GM18867 (cell line): Measurements from ENCODE around the gene PSENEN.

Experiments
- ATAC-seq: cut with Tn5 transposase; IDR thresholded peaks from one replicate; pipeline ENCODE4 v1.9.1; 2021; ENCODE audit warnings: mild to moderate bottlenecking, moderate library complexity; ENCODE audit not compliant: unreplicated experiment

PSENEN gene

DNA sequence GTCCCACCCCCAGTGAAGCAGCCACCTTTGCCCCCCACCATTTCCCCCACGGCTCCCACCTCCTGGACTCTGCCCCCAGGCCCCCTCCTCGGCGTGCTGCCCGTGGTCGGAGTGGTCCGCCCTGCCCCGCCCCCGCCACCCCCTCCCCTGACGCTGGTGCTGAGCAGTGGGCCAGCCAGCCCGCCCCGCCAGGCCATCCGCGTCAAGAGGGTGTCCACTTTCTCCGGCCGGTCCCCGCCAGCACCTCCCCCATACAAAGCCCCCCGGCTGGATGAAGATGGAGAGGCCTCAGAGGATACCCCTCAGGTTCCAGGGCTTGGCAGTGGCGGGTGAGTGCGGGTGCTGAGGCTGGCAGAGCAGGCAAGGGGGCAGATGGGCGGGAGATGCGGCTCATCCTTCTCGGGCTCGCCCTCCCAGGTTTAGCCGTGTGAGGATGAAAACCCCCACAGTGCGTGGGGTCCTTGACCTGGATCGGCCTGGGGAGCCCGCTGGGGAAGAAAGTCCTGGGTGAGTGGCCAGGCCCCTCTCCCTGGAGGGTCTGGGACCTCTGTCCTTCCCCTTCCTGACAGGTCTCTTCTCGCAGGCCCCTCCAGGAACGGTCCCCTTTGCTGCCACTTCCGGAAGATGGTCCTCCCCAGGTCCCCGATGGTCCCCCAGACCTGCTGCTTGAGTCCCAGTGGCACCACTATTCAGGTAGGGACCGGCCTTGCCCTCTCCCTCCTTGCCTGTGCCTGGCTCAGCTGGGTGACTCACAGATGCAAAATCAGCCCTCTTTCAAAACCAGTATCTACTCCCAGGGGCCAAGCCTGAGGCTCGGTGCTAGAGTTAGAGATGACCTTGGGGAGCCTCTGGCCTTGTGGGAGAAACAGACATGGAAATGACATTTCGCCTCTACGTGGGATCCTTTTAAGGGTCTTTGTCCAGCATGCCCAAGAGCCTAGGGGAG lies 12.0 kb upstream of the PSENEN start:
- no peak for ATAC-seq

DNA sequence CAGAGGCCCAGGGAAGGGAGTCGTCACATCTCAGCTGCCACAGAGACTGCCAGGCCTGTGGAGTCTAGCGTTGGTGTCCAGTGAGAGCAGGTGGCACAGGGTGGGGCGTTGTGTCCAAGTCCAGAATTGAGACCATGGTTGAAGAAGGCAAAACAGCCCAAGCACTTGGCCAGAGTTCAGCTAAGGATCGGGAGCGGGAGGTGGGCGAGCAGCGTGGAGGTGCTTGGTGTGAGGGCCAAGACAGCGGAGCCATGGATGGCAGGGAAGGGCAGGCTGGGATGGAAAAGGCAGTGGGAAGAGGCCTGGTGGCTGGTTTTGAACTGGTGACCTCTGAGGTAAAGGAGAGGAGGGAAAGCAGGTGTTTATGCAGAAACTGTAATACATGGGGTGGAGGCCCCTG lies 11.2 kb upstream of the PSENEN start:
- ATAC-seq: no peak

DNA sequence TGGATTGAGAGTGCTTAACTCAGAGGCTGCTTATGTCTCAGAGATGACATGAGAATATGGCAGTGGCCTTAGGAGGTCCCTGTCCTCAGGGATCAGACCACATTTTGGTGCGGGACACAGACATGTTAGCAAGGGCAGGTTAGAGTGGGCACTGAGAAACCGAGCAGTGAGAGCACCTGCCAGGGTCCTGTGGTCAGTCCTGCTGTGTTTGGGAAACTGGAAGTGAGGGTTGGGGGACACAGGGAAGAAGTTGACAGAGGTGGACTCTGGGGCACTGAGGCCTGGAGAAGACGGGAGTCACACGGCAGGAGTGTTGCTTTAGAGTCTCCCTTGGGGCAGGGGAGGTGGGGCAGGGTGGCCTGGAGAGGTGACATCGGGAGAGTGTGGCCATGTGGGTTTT lies 10.6 kb upstream of the PSENEN start:
- no peak for ATAC-seq

DNA sequence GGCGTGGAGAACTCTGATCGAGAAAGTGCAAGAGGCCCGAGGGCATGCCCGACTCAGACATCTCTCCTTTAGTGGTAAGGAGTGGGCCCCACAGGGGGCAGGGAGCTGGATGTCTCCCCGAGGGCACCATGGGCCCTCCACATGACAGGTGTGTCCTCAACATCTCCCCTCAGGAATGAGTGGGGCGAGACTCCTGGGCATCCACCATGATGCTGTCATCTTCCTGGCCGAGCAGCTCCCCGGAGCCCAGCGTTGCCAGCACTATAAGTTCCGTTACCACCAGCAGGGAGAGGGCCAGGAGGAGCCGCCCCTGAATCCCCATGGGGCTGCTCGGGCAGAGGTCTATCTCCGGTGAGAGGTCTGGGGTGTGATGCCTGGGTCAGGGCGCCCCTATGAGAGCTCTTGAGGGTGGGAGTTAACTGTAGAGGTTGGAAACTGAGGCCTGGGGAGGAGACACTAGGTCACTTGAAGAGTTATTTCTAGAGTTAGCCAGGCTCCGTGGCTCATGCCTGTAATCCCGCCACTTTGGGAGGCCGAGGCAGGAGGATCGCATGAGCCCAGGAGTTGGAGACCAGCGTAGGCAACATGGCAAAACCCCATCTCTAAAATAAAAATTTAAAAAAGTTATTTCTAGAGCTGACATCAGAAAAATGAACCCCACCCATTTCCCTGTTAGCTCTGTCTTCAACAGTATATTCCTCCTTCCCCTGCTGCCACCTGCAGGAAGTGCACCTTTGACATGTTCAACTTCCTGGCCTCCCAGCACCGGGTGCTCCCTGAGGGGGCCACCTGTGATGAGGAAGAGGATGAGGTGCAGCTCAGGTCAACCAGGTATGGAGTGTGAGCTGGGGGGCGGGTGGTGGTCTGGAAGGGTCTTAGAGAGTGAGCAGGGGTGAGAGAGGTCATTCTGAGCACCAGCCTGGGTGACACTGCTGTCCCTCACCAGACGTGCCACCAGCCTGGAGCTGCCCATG lies 8.3 kb upstream of the PSENEN start:
- no peak for ATAC-seq

DNA sequence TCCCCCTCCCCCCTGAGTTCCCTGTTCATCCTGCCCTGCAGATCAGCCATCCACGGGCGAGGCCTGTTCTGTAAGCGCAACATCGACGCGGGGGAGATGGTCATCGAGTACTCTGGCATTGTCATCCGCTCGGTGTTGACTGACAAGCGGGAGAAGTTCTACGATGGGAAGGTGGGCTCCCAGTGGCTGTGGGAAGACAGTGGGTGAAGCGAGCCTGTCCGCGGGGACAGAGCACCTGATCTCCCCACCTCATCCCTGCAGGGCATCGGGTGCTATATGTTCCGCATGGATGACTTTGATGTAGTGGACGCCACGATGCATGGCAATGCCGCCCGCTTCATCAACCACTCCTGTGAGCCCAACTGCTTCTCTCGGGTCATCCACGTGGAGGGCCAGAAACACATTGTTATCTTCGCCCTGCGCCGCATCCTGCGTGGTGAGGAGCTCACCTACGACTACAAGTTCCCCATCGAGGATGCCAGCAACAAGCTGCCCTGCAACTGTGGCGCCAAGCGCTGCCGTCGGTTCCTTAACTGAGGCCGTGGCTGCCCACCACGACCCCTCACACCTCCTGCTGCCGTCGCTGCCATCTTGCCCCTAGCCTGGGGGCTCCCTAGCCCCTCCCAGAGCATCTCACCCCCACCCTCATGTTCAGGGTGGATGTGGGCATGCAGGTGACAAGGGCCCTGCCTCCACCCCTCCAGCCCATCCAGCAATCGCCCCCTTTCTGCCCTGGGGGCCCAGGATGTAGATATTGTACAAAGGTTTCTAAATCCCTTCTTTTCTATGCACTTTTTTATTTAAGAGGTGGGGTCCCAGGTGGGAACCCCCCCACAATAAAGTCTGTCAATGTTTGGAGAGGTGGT lies 7.2 kb upstream of the PSENEN start:
- ATAC-seq: no peak

DNA sequence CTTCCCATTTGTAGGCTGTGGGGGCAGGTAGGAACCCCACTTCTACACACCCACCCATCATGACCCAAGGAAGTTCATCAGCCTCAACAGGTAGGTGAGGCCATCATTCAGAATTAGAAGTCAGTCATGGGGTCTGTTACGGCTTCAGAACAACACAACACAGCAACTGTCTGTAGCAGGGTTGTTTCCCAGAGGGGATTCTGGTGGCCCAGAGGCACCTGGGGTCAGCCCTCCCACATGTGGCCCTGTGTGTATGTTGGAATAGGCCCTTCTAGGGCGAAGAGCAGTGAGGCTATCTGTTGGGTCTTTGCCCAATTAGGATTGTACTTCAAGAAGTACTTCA lies 6.6 kb upstream of the PSENEN start:
- ATAC-seq: no peak

DNA sequence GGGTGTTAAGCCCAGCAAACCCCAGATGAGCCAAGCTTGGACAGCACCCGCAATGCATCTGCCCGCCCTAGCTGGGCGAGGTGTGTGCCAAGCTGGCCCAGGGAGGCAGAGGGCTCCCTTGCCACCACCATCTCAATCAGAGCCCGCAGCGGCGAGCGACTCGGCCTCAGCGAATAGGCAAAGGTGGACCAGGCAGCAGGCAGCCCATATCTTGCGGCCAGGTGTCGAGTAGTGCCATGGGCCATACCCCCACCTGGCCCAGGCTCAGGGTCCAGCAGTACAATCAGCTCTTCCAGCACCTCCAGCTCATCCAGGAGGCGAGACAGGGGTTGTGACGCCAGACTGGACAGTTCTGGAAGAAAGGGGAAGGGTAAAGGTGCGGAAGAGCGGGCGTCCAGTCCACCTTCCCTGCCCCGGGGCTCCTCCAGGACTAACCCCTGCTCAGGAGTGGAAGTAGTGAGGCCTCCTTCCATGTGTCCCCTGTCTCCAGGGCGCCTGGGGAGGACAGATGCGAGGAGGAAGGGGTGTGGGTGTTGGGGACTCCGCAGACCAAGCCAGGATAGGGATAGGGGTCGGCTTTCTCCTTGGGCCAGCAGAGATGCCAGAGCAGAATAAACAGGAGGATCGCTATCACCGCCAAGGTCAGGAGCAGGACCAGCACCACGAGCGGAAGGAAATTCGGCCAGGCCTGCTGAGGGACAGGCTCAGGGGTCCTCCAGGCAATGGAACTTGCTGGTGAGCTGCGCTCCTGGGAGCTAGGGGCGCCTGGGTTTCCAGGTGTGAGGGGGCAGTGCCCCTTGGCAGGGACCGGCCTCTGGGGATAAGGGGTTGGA lies 6.0 kb upstream of the PSENEN start:
- no peak for ATAC-seq

DNA sequence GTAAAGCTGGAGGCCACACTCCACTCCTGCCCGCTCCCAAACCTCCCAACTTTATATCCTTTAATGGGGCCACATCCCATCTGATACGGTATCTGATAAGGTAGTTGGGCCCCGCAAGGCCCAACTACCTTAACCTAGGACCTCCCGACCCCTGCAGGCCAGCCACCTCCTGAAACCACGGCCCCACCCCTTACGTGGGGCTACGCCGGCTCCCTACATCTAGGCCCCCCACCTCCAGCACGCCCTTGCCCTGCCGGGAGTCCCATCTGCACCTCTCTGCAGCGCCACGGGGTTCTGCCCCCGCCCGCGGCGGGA lies 5.4 kb upstream of the PSENEN start:
- no peak for ATAC-seq

DNA sequence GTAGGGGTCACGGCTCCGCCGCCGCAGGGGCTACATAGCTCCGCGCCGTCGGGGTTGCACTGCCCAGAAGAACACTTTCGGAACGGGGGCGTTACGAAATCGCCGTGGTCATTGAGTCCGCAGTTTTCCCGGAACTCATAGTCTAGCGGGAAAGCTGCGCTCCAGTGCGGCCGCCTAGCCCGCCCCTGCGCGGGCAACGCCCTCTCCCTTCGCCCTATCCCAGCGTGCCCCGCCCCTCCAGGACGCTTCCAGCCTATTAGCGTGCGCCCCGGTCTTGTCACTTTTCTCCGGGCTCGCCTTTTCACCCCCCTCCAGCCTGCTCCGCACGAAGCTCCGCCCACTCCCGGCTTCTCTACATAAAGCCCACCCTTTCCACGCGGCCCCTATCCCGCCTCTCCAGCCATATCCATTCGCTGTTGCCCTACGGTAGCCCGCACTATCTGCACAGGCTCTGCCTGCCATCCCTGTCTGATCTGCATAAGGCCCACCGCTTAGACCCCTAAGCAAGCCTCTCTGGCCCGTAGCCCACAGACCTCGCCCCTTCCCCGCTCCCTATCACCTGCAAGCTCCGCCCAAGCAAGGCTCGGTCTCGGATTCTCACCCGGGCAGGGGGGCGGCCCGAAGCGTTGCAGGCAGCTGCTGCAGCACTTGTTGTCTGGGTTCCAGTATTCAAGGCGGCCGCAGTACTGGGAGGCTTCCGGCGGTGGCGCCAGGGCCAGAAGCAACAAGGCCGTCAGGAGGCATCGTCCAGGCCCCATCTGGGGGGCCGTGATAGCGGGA lies 4.8 kb upstream of the PSENEN start:
- ATAC-seq: peak; percentile 50

DNA sequence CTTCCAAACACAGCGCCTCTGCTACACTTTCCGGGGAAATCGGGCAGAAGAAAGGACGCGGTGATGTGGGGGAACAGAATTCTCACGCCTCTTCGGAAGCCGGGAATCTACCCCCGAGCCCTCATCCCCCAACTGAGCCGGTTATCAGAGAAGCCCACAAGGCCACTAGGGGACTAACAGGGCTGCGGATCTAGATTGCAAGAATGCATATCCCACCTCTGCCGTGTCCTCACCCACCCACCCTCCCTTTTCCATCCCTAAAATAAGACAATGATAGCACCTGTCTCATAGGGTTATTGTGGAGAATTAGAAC lies 4.3 kb upstream of the PSENEN start:
- no peak for ATAC-seq

DNA sequence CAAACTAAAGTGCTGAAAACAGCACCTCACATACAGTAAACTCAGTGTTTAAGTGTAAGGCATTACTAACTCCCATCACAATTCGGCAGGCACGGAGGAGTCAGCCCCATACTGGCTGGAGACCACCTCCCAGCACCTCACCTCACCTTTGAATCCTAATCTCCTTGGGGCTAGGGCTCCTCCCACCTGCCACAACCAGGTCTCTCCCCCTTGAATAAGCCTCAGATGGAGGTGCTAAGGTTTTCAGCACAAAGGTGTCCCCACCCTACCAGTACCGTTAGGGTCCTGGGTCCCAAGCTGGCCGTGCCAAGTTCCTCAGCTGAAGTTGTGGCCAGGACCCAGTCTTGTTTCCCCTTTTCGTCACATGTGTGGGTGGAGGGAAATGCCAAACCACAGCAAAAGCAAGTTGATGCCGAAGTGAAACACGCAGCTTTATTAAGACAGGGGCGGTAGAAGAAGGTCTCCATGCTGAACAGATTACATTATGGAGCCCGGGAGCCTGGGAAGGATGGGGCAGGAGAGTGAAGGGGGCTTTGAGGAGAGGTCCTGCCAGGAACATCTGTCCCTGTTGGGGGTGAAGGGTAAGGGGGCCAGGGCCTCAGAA lies 3.2 kb upstream of the PSENEN start, which contains the start of gene IGFLR1:
TSS of gene IGFLR1 (minus strand) at position 332 of the 604 bp plus-strand sequence. CDS start 1,272 bp downstream, outside the sequence.
- ATAC-seq: no peak

DNA sequence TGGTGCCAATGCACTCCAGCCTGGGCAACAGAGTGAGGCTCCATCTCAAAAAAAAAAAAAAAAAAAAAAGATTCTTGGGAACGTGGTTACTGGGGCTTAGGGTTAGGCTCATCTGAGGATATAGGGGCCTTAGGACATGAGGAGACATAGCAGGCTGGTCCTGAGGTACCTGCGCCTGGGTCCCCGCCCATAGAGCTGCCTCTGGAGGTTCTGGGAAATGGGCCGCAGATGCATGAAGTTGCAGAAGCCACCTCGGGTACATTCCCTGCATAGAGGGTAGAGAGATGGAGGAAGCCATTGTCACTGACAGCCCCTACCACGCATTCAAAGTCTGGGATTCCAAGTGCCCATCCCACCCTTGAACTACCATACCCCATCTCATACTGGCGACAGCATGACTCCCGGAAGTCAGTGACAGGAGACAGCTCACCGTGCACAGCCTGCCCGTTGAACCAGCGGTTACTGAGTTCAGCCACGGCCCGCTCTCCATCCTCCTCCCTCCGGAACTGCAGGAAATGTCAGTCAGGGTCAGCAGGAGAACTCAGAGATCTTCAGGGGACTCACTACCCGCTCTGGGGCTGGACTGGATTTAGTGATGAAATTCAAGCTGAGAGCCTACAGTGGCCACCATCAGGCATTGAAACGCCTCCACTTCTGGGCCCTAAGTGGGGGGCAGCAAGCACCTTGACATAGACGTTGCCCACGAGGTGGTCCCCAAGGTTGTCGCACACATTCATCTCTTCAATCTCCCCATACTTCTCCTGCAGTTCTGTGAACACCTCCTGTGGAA lies 1.6 kb upstream of the PSENEN start:
- no peak for ATAC-seq

DNA sequence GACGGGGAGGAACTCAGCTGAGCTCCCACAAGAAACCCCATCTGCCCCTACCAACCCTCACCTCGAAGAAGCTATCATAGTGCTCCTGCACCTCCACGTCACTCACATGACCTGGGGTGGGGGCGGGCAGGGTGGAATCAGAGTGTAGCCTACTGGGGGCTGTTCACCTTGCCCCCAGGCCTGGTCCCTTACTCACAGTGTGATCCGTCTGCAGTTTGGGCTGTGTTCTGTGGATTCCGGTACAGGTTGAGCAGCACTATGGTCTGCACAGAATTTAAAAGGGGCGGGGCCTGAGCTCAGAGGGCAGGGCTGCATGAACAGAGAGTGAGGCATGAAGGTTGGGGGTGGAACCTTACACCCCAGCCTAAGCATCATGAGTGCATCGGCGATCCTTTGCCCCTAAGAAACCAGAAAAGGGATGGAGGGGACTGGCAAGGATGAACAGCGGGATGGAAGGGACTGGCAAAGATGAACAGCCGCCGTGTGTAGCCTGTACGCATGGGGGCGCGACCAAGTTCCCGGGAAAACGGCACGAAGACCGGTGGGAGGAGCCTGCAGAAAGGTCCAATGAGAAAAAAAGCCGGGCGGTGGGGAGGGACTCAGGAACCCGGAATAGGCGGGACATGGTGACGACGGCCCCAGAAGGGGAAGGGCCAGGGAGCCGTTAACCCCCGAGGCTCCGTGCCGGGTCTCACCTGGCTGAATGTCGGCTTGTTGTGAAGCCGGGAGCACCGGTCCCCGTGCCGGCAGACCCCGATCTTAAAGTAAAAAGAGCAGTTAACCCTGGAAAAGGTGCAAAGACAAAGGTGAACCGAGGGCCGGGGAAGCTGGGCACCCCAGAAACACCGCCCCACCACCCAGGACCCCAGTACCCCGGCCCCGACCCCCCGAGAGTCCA lies 772 bp upstream of the PSENEN start:
- ATAC-seq: peak; percentile 41

DNA sequence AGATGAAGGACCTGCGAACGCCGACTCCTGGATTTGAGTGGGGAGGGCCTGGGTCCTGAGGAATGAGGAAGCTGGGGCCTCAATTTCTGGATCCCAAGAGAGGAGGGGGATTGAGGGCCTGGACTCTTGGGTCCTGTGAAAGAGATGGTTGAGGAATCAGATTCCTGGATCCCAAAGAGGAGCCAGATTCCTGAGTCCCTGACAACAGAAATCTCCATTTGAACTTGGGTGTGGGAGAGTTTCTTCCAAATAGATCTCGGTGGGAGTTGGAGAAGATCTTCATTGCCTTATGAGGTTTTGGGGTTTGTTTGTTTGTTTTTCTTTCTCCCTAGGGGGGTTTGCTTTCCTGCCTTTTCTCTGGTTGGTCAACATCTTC lies 624 bp downstream of the PSENEN start:
- no peak for ATAC-seq

DNA sequence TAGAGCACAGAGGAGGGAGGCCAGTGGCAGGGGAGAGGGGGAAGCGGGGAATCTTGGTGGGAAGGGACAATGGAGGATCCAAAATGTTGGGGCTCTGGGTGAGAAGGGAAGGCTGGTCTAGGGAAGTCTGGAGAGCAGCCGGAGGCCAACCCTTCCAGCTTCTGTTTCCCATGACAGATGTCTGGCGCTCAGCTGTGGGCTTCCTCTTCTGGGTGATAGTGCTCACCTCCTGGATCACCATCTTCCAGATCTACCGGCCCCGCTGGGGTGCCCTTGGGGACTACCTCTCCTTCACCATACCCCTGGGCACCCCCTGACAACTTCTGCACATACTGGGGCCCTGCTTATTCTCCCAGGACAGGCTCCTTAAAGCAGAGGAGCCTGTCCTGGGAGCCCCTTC lies 1.1 kb downstream of the PSENEN start:
- ATAC-seq: no peak

DNA sequence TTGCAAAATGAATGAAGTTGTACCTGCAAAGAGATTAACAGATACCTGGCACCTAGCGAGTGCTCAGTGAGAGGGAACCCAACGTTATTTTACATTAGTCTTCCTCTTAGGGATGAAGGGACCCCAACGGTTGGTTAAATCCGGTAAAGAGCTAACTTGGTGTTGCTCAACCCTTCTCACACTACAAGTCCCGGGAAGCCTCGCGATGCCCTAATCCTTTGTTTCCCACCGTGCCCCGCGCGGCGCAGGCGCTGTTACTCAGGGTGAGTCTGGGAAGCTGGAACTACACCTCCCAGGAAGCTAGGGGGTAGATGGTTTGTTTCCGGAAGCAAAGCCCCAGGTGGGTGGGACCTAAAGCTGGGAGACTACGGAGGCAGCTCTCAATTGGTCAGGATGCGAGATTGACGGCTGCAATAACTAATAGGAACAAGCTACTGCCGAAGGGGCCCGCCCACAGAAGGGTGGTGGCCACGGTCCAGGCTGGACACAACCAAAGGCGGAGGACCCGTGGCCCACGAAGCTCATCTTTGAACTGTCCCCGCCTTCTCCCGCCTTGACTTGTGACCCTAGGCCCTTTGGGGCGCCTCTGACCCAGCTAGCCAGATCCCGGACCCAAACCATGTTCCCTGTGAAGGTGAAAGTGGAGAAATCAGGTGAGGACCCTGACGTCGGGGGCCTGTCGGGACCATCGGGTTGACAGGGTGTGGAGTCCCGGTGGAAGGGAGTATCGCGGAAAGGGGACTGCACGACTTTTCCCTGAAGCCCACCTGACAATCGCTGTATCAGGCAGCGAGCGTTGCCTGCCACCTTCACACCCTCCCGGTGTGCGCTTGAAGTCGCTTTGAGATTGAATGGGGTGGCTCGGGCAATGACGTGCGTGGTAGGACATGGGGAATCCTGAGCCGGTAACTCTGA lies 2.9 kb downstream of the PSENEN start, which contains the start of gene LIN37:
TSS of gene LIN37 (plus strand) at position 471 of the 915 bp plus-strand sequence. CDS start at position 620, 149 bp downstream.
- peak; percentile 63 for ATAC-seq
